ENCODE results near the gene SRMS.

Gene SRMS

DNA sequence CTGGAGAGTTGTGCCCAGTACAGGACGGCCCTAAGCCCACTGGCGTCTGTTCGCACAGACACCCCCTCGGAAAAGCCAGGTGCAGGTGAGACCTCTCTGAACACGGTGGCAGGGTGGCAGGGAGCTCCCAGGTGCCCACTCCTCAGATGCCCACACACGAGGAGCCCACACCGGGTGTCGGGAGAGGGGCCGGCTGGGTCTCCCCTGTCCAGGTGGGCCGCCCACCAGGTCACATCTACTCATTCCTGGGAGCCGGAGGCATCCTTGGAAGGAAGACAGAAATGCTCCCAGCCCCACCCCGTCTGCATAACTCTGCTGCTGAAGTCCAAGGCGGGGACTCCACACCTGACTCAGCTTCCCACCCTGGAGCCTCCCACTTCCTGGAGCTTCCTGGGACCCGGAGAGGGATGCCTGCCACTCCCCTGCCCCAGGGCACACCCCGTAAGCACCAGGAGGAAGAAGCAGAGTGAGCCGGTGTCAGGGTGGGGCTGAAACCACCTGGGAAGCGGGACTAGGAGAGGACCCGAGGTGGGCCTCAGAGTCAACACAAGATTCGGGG lies 2.5 kb downstream of the SRMS start:
- no peak overlapping the region for H3K4me3 ChIP-seq (ENCODE audit: low read depth in 1 of 2, low read length in 2 of 2)
- H3K27me3 ChIP-seq (ENCODE audit: control insufficient read depth in 1 of 2, insufficient read depth in 2 of 2, low read length in 2 of 2), result peaks cover 0 to 30% of the 10 kb centered on the region in 2 donors
- H3K4me1 ChIP-seq (ENCODE audit: insufficient read depth, low read length), result no peaks in the 10 kb centered on the region
- H3K27ac ChIP-seq (ENCODE audit: low read depth, low read length), result no peak overlapping the region
- no peaks in the 10 kb centered on the region for H3K9me3 ChIP-seq (ENCODE audit: low read length)
- H3K36me3 ChIP-seq (ENCODE audit: insufficient read depth, low read length), result no peaks in the 10 kb centered on the region
- H3K9ac ChIP-seq (ENCODE audit: low read length), result no peak overlapping the region

DNA sequence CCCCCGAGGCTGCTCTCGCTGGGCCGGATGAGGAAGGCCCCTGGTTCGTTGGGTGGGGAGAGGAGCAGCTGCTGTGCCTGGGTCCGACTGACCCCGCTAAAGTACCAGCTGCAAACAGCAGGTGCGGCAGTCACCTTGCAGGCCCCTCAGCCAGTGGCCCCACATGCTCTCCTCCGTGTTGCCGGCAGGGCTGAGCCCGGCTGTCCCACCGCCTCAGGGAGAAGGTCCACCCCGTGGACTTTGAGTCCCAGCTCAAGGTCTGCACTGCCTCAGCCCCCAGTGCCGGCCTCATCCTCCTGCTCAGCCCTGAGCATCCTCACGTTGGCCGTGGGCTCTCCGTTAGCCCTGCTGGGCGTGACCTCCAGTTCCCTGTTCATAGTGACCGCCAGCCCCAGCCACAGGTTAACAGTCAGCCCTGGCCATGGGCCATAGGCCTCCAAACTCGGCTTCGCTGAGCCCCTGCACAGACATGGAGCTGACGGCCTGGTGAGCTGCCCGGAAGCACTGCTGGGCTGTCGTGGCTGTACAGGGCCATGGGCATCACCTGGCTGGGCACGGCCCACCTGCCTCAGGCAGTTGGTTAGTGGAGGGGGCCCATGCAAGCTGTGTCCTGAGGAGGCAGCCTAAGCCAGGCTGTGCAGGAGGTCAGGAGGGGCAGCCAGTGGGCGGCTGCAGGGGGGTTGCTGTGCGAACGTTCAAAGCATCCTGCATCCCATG lies 3.1 kb downstream of the SRMS start:
- Histone ChIP-seq H3K9ac (ENCODE audit: low read length) (no peak overlapping the region), H3K4me3 (ENCODE audit: low read depth in 1 of 2, low read length in 2 of 2) (no peak overlapping the region), H3K27ac (ENCODE audit: low read depth, low read length) (no peak overlapping the region), H3K4me1 (ENCODE audit: insufficient read depth, low read length) (no peaks in the 10 kb centered on the region), H3K36me3 (ENCODE audit: insufficient read depth, low read length) (no peaks in the 10 kb centered on the region), H3K27me3 (ENCODE audit: control insufficient read depth in 1 of 2, insufficient read depth in 2 of 2, low read length in 2 of 2) (peaks cover 0 to 30% of the 10 kb centered on the region in 2 donors), H3K9me3 (ENCODE audit: low read length) (no peaks in the 10 kb centered on the region)

DNA sequence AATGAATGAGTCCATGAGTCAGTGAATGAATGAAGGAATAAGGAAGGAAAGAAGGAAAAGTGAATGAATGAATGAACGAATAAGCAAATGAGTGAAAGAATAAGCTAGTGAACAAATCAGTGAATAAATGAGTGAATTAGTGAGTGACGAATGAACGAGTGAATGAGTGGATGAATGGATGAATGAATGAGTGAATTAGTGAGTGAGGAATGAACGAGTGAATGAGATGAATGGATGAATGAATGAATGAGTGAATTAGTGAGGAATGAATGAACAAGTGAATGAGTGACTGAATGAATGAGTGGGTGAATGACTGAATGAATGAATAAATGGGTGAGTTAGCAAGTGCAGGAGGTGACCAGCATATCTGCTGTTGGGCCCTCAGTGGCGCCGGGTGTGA lies 3.8 kb downstream of the SRMS start:
- Histone ChIP-seq H3K9ac (ENCODE audit: low read length) (no peak overlapping the region), H3K27me3 (ENCODE audit: control insufficient read depth in 1 of 2, insufficient read depth in 2 of 2, low read length in 2 of 2) (peaks cover 0 to 28% of the 10 kb centered on the region in 2 donors)

GRCh38 chr20:63543131-63543530 lies 4.4 kb downstream of the SRMS start:
- H3K27me3 ChIP-seq (ENCODE audit: control insufficient read depth in 1 of 2, insufficient read depth in 2 of 2, low read length in 2 of 2), result peaks cover 0 to 22% of the 10 kb centered on the region in 2 donors
- H3K9me3 ChIP-seq (ENCODE audit: low read length), result no peaks in the 10 kb centered on the region
- H3K4me1 ChIP-seq (ENCODE audit: insufficient read depth, low read length), result no peaks in the 10 kb centered on the region
- no peak overlapping the region for H3K27ac ChIP-seq (ENCODE audit: low read depth, low read length)
- no peak overlapping the region for H3K4me3 ChIP-seq (ENCODE audit: low read depth in 1 of 2, low read length in 2 of 2)
- H3K36me3 ChIP-seq (ENCODE audit: insufficient read depth, low read length), result no peaks in the 10 kb centered on the region
- H3K9ac ChIP-seq (ENCODE audit: low read length), result no peak overlapping the region

More for the DNA sequence above, 3.8 kb downstream of the SRMS start:
- no peak overlapping the region for H3K27ac ChIP-seq (ENCODE audit: low read depth, low read length)
- no peak overlapping the region for H3K4me3 ChIP-seq (ENCODE audit: low read depth in 1 of 2, low read length in 2 of 2)
- no peaks in the 10 kb centered on the region for H3K4me1 ChIP-seq (ENCODE audit: insufficient read depth, low read length)
- H3K9me3 ChIP-seq (ENCODE audit: low read length), result no peaks in the 10 kb centered on the region
- H3K36me3 ChIP-seq (ENCODE audit: insufficient read depth, low read length), result no peaks in the 10 kb centered on the region

GRCh38 chr20:63542696-63543095 lies 4.9 kb downstream of the SRMS start:
- H3K9ac ChIP-seq (ENCODE audit: low read length), result no peak overlapping the region
- H3K4me3 ChIP-seq (ENCODE audit: low read depth in 1 of 2, low read length in 2 of 2), result no peak overlapping the region
- H3K36me3 ChIP-seq (ENCODE audit: insufficient read depth, low read length), result no peaks in the 10 kb centered on the region
- peaks cover 0 to 19% of the 10 kb centered on the region in 2 donors for H3K27me3 ChIP-seq (ENCODE audit: control insufficient read depth in 1 of 2, insufficient read depth in 2 of 2, low read length in 2 of 2)
- H3K27ac ChIP-seq (ENCODE audit: low read depth, low read length), result no peak overlapping the region
- no peaks in the 10 kb centered on the region for H3K9me3 ChIP-seq (ENCODE audit: low read length)
- H3K4me1 ChIP-seq (ENCODE audit: insufficient read depth, low read length), result no peaks in the 10 kb centered on the region

- H3K27ac ChIP-seq (ENCODE audit: low read depth, low read length), result no peak overlapping the region
These were observed 5.5 kb downstream of the SRMS start for GRCh38 chr20:63542031-63542559.

DNA sequence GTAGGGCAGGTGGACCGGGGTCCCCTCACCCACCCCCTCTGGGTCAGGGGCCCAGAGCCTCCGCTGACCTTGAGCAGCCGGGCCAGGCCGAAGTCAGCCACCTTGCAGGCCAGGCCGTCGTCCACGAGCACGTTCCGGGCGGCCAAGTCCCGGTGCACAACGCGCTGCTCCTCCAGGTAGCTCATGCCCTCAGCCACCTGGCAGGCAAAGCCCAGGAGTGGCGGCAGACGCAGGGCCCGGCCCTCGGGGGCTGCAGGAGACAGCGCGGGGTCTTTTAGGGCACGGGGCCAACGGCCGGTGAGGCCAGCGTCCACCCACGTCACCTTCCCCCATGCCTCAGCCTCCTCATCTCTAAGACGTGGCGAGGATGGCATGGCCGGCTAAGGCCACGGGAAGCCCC lies 6.2 kb downstream of the SRMS start:
- H3K9ac ChIP-seq (ENCODE audit: low read length), result no peak overlapping the region
- no peaks in the 10 kb centered on the region for H3K36me3 ChIP-seq (ENCODE audit: insufficient read depth, low read length)
- no peaks in the 10 kb centered on the region for H3K9me3 ChIP-seq (ENCODE audit: low read length)
- no peak overlapping the region for H3K27ac ChIP-seq (ENCODE audit: low read depth, low read length)
- H3K4me3 ChIP-seq (ENCODE audit: low read depth in 1 of 2, low read length in 2 of 2), result no peak overlapping the region
- H3K27me3 ChIP-seq (ENCODE audit: control insufficient read depth in 1 of 2, insufficient read depth in 2 of 2, low read length in 2 of 2), result peaks cover 0 to 17% of the 10 kb centered on the region in 2 donors
- no peaks in the 10 kb centered on the region for H3K4me1 ChIP-seq (ENCODE audit: insufficient read depth, low read length)

More at GRCh38 chr20:63542031-63542559, 5.5 kb downstream of the SRMS start:
- H3K4me3 ChIP-seq (ENCODE audit: low read depth in 1 of 2, low read length in 2 of 2), result no peak overlapping the region
- H3K9ac ChIP-seq (ENCODE audit: low read length), result no peak overlapping the region
- H3K9me3 ChIP-seq (ENCODE audit: low read length), result no peaks in the 10 kb centered on the region
- H3K36me3 ChIP-seq (ENCODE audit: insufficient read depth, low read length), result no peaks in the 10 kb centered on the region
- peaks cover 0 to 19% of the 10 kb centered on the region in 2 donors for H3K27me3 ChIP-seq (ENCODE audit: control insufficient read depth in 1 of 2, insufficient read depth in 2 of 2, low read length in 2 of 2)
- no peaks in the 10 kb centered on the region for H3K4me1 ChIP-seq (ENCODE audit: insufficient read depth, low read length)

DNA sequence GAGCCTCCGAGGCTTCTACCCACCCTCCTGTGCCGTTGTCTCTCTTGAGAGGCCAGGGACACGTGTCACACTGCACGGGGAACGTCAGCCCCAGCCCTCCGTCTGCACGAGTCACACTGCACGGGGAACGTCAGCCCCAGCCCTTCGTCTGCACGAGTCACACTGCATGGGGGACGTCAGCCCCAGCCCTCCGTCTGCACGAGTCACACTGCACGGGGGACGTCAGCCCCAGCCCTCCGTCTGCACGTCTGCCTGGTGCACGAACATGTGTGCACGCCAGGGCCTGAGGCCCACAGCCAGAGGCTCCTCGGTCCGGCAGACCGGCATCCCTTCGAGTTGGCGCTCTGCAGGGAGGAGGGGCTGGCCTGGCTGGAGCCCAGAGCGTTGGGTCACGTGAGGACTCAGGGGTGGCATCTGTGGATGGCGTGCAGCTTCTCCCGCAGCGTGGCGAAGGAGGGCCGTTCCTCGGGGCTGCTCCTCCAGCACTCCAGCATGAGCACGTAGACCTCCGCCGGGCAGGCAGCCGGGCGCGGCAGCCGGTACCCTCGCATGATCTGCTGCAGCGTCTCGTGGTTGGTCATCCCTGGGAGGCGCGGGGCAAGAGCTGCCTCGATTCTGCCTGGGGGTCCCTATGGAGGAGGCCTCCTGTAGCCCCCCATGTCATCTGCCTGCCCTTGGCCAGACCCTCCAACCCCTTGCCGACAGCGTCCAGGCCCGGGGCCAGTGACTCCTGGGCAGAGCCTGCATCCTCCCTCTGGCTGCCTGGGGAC lies 6.9 kb downstream of the SRMS start:
- Histone ChIP-seq H3K9ac (ENCODE audit: low read length) (no peak overlapping the region), H3K27me3 (ENCODE audit: control insufficient read depth in 1 of 2, insufficient read depth in 2 of 2, low read length in 2 of 2) (peaks cover 0 to 13% of the 10 kb centered on the region in 2 donors)

GRCh38 chr20:63539441-63540370 lies 7.8 kb downstream of the SRMS start:
- H3K4me3 ChIP-seq (ENCODE audit: low read depth in 1 of 2, low read length in 2 of 2), result no peak overlapping the region
- H3K36me3 ChIP-seq (ENCODE audit: insufficient read depth, low read length), result no peaks in the 10 kb centered on the region
- H3K9ac ChIP-seq (ENCODE audit: low read length), result no peak overlapping the region
- H3K27ac ChIP-seq (ENCODE audit: low read depth, low read length), result no peak overlapping the region
- peaks cover 0 to 20% of the 10 kb centered on the region in 2 donors for H3K27me3 ChIP-seq (ENCODE audit: control insufficient read depth in 1 of 2, insufficient read depth in 2 of 2, low read length in 2 of 2)
- no peaks in the 10 kb centered on the region for H3K4me1 ChIP-seq (ENCODE audit: insufficient read depth, low read length)
- H3K9me3 ChIP-seq (ENCODE audit: low read length), result no peaks in the 10 kb centered on the region

More for the DNA sequence above, 6.9 kb downstream of the SRMS start:
- no peaks in the 10 kb centered on the region for H3K4me1 ChIP-seq (ENCODE audit: insufficient read depth, low read length)
- H3K27ac ChIP-seq (ENCODE audit: low read depth, low read length), result no peak overlapping the region
- no peak overlapping the region for H3K4me3 ChIP-seq (ENCODE audit: low read depth in 1 of 2, low read length in 2 of 2)
- no peaks in the 10 kb centered on the region for H3K9me3 ChIP-seq (ENCODE audit: low read length)
- no peaks in the 10 kb centered on the region for H3K36me3 ChIP-seq (ENCODE audit: insufficient read depth, low read length)

- Histone ChIP-seq H3K4me3 (ENCODE audit: low read depth in 1 of 2, low read length in 2 of 2) (no peak overlapping the region), H3K27me3 (ENCODE audit: control insufficient read depth in 1 of 2, insufficient read depth in 2 of 2, low read length in 2 of 2) (peaks cover 0 to 27% of the 10 kb centered on the region in 2 donors), H3K36me3 (ENCODE audit: insufficient read depth, low read length) (no peaks in the 10 kb centered on the region), H3K9me3 (ENCODE audit: low read length) (no peaks in the 10 kb centered on the region), H3K4me1 (ENCODE audit: insufficient read depth, low read length) (no peaks in the 10 kb centered on the region), H3K9ac (ENCODE audit: low read length) (no peak overlapping the region), H3K27ac (ENCODE audit: low read depth, low read length) (no peak overlapping the region)
These were observed 8.5 kb downstream of the SRMS start for GRCh38 chr20:63539092-63539430.
